ENCODE measurements around the gene FCRL6.

FCRL6 gene

GRCh38 chr1:159854693-159855192 lies 52.6 kb downstream of the FCRL6 start:
- peak; percentile 49 for DNase-seq (ENCODE audit: extremely low read depth, low read depth)

GRCh38 chr1:159855709-159856108 lies 53.5 kb downstream of the FCRL6 start:
- TF ChIP-seq CTCF (IDR thresholded peaks at IDR 0.05; ENCODE audit: low read depth, low read length), result no peak

More at GRCh38 chr1:159854693-159855192, 52.6 kb downstream of the FCRL6 start:
- no peak for TF ChIP-seq CTCF (IDR thresholded peaks at IDR 0.05; ENCODE audit: low read depth, low read length)

GRCh38 chr1:159856576-159856975 lies 54.4 kb downstream of the FCRL6 start:
- no peak for DNase-seq (ENCODE audit: extremely low read depth, low read depth)
- no peak for TF ChIP-seq CTCF (IDR thresholded peaks at IDR 0.05; ENCODE audit: low read depth, low read length)

More at GRCh38 chr1:159855709-159856108, 53.5 kb downstream of the FCRL6 start:
- DNase-seq (ENCODE audit: extremely low read depth, low read depth), result no peak

GRCh38 chr1:159857889-159858288 lies 55.7 kb downstream of the FCRL6 start:
- TF ChIP-seq CTCF (IDR thresholded peaks at IDR 0.05; ENCODE audit: low read depth, low read length), result no peak
- no peak for DNase-seq (ENCODE audit: extremely low read depth, low read depth)

- DNase-seq (ENCODE audit: extremely low read depth, low read depth), result no peak
- TF ChIP-seq CTCF (IDR thresholded peaks at IDR 0.05; ENCODE audit: low read depth, low read length), result no peak
Measured at GRCh38 chr1:159859767-159860322, 57.7 kb downstream of the FCRL6 start.

- TF ChIP-seq CTCF (IDR thresholded peaks at IDR 0.05; ENCODE audit: low read depth, low read length), result no peak
Measured at GRCh38 chr1:159860456-159860855, 58.3 kb downstream of the FCRL6 start.

GRCh38 chr1:159861218-159861617 lies 59.1 kb downstream of the FCRL6 start:
- TF ChIP-seq CTCF (IDR thresholded peaks at IDR 0.05; ENCODE audit: low read depth, low read length), result no peak
- DNase-seq (ENCODE audit: extremely low read depth, low read depth), result no peak

More at GRCh38 chr1:159860456-159860855, 58.3 kb downstream of the FCRL6 start:
- DNase-seq (ENCODE audit: extremely low read depth, low read depth), result no peak
